HG03159 (cell line): Measurements from ENCODE around the gene MAP2K5.
"Not testable (repeated sequence)": the region's sequence is repeated elsewhere in the genome, so short reads cannot be mapped to it uniquely, and the experiment has no call there.

ENCODE experiments used
- ATAC-seq: cut with Tn5 transposase; IDR thresholded peaks from one replicate; pipeline ENCODE4 v1.9.1; 2021; ENCODE audit warnings: mild to moderate bottlenecking, moderate library complexity; ENCODE audit not compliant: unreplicated experiment

Gene MAP2K5

DNA sequence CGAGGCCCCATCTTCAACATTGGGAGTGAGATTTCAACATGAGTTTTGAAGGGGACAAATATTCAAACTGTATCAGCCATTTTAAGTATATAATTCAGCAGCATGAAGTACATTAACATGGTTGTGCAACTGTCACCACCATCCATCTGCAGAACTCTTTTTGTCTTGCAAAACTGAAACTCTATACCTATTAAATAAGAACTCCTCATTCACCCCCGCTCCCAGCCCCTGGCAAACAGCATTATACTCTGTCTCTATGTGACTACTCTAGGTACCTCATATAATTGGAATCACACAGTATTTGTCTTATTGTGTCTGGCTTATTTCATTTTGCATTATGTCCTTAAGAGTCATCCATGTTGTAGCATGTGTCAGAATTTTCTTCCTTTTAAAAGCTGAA, 110.1 kb downstream of the MAP2K5 start:
- ATAC-seq, result no peak

DNA sequence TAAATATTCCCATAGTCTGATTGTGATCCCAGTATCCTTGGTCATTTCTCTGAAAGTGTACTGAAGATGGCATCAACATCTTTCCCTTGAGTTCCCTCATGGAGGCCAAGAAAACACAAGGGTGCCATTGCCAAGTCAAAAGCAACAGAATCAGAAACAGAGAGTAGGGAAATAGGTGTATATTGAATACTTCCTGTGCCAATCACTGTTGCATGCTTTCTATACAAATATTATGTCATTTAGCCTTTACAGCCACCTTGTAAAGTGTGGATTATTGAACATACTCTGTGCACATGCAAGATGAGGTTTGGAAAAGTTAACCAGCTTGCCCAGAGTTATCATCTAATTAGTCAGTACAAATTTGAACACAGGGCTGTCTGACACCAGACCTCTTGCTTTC, 117.9 kb downstream of the MAP2K5 start:
- no peak for ATAC-seq

GRCh38 chr15:67660874-67661606, 118.5 kb downstream of the MAP2K5 start:
- no peak for ATAC-seq

- no peak for ATAC-seq
Measured at GRCh38 chr15:67670647-67671305, 128.3 kb downstream of the MAP2K5 start.

- not testable (repeated sequence) for ATAC-seq
Measured at GRCh38 chr15:67672834-67673233, 130.3 kb downstream of the MAP2K5 start.

- ATAC-seq, result no peak
Measured at GRCh38 chr15:67674983-67675382, 132.5 kb downstream of the MAP2K5 start.

DNA sequence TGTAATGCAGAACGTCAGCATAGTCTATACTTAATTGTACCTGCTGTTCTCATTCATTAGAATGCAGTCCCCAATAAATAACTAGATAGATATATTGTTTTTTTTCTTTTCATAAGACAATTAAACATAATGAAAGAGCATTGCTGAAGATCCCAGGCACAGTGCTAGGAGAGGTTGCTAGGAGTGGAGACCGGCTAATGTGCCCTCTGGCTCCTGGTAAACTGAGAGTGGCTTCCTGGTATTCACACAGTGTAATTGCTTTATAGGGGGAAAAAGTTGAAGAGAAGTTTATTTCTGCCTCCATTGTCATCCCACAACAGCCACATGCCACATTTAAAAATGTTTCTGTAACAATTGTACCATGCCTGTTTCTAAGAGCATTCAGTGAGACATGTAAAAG, 135.6 kb downstream of the MAP2K5 start:
- no peak for ATAC-seq

GRCh38 chr15:67678993-67679392, 136.5 kb downstream of the MAP2K5 start:
- ATAC-seq, result no peak

- no peak for ATAC-seq
Measured at GRCh38 chr15:67680641-67681040, 138.1 kb downstream of the MAP2K5 start.

- no peak for ATAC-seq
Measured at GRCh38 chr15:67685008-67685599, 142.6 kb downstream of the MAP2K5 start.

DNA sequence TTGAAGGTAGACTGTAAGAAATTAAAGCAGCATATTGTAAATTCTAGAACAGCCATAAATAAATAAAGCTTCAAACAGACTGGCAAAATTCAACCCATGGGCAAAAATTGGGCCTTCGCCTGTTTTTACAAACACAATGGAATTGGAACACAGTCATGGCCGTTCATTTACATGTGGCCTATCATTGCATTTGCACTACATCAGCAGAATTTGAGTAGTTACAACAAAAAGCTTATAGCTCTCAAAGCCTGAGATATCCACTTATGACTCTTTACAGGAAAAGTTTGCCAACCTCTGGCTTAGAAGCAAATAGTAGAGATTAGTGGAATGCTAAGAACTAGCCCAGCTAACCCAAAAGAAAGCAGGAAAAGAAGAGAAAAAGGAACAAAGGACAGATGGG, 143.2 kb downstream of the MAP2K5 start:
- ATAC-seq, result no peak

DNA sequence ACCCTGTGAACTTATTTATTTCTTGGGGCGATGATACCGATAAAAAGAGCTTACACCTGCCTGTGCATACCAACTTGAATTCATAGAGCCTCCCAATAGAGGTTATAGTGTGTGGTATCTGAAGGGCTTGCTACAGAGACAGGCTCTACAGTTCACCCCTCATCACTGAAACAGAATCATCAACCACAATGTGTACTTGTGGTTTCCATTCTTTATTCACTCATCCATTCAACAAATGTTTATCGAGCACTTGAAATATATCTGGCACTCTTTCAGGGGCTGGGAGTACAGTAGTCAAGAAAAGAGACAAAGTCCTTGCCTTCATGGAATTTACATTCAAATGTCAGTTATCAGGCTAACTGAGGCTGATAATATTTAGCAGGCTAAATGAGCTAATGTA, 148.4 kb downstream of the MAP2K5 start:
- no peak for ATAC-seq

GRCh38 chr15:67691450-67691849, 148.9 kb downstream of the MAP2K5 start:
- no peak for ATAC-seq

DNA sequence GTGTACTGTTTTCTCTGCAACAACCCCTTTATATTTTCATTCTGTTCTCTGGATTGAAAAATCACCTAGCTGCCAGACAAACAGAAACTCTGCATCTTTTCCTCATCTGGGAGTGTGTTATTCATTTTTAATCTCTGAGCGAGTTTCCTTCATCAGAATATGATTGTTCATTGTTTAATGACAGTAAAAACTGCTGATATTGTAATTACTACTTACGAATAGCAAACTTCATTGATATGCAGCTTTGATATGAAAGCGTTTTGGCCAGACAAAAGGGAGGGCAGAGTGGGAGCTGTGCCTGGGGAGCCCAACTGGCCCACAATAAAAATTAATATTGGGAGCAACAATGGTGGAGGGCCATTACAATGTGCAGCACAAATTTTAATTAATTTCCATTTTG, 150.1 kb downstream of the MAP2K5 start:
- ATAC-seq, result no peak

DNA sequence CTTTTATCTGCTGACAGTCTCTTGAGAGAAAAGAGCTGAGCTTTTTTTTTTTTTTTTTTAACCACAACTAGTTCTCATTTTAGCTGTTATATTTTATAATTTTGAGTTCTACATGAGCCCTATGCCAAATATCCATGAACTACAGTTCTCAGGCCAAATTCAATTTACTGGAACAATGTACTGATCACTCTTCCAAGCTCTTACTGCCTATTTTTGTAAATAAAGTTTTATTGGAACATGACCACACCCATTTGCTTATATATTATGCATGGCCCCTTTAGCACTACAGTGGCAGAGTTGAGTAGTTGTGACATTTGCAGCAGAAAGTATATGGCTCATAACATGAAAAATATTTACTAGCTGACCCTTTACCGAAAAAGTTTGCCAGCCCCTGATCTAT, 153.6 kb downstream of the MAP2K5 start:
- ATAC-seq, result no peak

GRCh38 chr15:67700023-67700422, 157.5 kb downstream of the MAP2K5 start:
- ATAC-seq, result no peak

GRCh38 chr15:67701669-67702068, 159.2 kb downstream of the MAP2K5 start:
- ATAC-seq, result no peak

DNA sequence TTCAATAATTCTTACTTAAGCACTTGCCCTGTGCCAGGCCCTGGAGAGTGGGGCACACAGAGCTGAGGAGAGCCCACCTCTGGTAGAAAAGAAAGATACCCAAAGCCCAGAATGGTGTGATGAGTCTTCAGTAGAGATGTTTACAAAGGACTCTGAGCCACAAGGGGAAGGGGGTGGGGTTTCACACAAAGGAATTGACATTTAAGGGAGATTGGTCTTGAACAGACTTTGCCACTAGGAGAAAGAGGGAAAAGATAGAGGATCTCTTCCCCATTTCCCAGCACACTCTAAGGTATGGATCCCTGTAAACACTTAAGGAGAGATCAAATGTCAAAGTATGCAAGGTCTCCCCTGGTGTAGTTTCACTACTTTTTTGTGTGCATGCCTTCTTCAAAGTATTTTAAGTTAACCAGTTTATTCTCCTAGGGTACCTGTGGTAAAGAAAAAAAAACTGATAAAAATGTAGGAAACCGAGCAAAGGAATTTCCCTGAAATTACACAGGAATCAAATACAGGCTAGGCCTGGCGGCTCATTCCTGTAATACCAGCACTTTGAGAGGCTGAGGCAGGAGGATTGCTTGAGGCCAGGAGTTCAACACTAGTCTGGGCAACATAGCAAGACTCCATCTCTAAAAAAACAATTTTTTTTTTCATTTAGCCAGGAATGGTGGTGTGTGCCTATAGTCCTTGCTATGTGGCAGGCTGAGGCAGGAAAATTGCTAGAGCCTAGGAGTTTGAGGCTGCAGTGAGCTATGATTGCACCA, 165.2 kb downstream of the MAP2K5 start:
- no peak for ATAC-seq

DNA sequence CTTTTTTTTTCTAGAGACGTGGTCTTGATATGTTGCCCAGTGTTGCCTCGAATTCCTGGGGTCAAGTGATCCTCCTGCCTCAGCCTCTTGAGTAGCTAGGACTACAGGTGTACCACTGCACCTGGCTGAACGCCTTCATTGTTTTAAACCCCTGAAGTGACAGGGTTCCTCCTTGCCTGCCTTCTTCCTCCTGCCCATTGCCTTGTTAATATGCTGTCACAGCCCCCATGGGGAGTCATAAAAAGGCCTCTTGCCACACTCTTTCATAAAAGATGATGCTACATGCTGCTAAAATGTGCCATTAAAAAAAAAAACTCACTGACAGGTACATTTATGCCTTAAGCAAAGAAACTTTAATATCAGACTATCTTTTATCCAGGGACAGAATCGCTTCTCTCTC, 166.0 kb downstream of the MAP2K5 start:
- ATAC-seq, result no peak

- no peak for ATAC-seq
Measured at GRCh38 chr15:67715170-67715569, 172.7 kb downstream of the MAP2K5 start.

DNA sequence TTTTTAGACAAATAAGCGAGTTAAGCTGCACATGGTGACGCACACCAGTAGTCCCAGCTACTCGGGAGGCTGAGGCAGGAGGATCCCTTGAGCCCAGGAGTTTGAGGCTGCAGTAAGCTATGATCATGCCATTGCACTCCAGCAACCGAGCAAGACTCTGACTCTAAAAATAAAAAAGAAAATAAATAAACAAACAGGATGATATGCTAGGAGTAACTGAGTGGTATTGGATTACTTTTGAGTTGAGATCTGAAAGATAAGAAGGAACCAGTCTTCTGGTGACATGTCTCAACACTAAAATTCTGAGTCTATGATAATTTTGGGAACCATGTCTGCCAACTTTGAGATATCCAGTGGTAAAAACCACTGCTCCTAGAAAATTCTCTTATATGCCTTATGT, 173.7 kb downstream of the MAP2K5 start:
- ATAC-seq, result no peak

DNA sequence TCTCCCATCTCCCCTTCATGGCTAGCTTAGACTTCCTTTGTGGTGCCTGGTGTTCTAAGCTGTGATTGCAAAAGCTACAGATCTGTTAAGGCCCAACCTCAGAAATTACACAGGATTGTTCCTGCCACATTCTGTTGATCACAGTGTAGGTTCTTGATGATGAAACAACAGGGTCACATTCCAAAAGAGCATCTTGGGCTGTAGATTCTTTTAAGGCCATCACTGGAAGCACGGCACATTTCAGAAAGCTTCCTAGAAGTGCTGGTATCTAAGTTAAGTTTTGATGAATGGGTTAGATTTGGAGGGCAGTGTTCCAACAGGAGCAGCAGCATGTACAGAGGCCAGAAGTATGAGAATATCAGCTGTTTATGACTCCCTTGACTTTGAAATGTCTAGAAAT, 175.3 kb downstream of the MAP2K5 start:
- no peak for ATAC-seq
